ENCODE measurements around the gene RRN3.
A peak's percentile ranks its signal among the peaks of the same experiment; 100 is the strongest.
"Not testable (repeated sequence)": the region's sequence is repeated elsewhere in the genome, so short reads cannot be mapped to it uniquely, and the experiment has no call there.

The RRN3 gene

DNA sequence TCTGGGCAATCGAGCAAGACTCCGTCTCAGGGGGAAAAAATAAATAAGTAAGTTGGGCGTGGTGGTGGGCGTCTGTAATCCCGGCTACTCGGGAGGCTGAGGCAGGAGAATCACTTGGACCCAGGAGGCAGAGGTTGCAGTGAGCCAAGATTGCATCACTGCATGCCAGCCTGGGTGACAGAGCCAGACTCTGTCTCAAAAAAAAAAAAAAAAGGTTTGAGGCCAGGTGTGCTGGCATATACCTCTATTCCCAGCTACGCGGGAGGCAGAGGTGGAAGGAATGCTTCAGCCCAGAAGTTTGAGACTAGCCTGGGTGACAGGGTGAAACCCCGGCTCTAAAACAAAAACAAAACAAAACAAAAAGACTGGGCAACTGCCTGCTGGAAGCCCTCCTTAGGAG lies 48.8 kb downstream of the RRN3 start:
- H3K4me3 Mint-ChIP-seq; H3K4me1 Mint-ChIP-seq (ENCODE audit: low read depth); H3K9me3 Mint-ChIP-seq (ENCODE audit: low read depth); H3K36me3 Mint-ChIP-seq; H3K27me3 Mint-ChIP-seq; H3K27ac Mint-ChIP-seq: not testable (repeated sequence)

GRCh38 chr16:15044286-15044685 lies 49.8 kb downstream of the RRN3 start:
- no peak overlapping the region for H3K27ac Mint-ChIP-seq
- H3K4me1 Mint-ChIP-seq (ENCODE audit: low read depth) = no peaks in the 10 kb centered on the region
- H3K27me3 Mint-ChIP-seq = no peaks in the 10 kb centered on the region
- H3K36me3 Mint-ChIP-seq = peaks cover 6% of the 10 kb centered on the region
- no peak overlapping the region for H3K4me3 Mint-ChIP-seq
- no peaks in the 10 kb centered on the region for H3K9me3 Mint-ChIP-seq (ENCODE audit: low read depth)

- Mint-ChIP-seq H3K27me3 (no peaks in the 10 kb centered on the region), H3K4me3 (no peak overlapping the region), H3K4me1 (ENCODE audit: low read depth) (no peaks in the 10 kb centered on the region), H3K27ac (no peak overlapping the region), H3K36me3 (peaks cover 6% of the 10 kb centered on the region), H3K9me3 (ENCODE audit: low read depth) (no peaks in the 10 kb centered on the region)
Observed at GRCh38 chr16:15043344-15043743, 50.7 kb downstream of the RRN3 start.

DNA sequence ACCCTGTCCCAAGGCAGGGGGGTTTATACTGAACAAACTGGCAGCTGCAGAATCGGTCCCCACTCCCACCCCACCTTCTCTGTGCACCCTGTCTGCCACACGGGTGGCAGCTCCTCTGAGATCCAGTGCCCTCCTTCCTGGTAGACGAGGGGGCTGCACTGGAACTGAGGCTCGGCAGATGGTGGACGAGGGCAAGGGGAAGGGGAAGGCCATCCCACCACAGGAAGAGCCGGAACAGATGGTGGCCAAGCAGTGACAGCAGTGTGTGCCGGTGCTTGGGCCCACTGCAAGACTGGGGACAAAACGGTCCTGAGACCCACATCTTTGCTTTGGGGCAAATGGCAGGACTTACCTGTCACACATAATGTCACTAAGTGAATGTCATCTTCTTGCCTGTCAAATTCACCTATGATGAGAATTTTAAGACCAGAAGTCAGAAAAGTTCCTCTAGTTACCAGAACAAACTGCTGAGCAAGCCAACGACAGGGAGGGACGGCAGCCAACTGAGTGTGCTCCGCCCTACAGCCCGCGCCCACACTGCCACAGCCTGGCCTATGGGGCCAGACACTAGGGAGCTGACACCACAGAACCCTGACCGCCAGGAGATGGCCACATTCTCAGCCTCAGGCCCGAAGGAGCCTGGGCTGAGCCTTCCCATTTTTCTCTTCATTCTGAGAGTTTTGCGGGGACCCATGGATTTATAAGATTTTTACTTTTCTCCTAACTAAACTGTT lies 52.6 kb downstream of the RRN3 start:
- Mint-ChIP-seq H3K36me3 (no peaks in the 10 kb centered on the region), H3K27me3 (no peaks in the 10 kb centered on the region), H3K4me3 (no peak overlapping the region), H3K27ac (peak overlapping the region; percentile 58), H3K4me1 (ENCODE audit: low read depth) (no peaks in the 10 kb centered on the region), H3K9me3 (ENCODE audit: low read depth) (no peaks in the 10 kb centered on the region)

- Mint-ChIP-seq H3K4me3 (no peak overlapping the region), H3K27me3 (no peaks in the 10 kb centered on the region), H3K4me1 (ENCODE audit: low read depth) (no peaks in the 10 kb centered on the region), H3K9me3 (ENCODE audit: low read depth) (no peaks in the 10 kb centered on the region), H3K27ac (no peak overlapping the region), H3K36me3 (no peaks in the 10 kb centered on the region)
Observed at GRCh38 chr16:15038689-15039088, 55.4 kb downstream of the RRN3 start.

DNA sequence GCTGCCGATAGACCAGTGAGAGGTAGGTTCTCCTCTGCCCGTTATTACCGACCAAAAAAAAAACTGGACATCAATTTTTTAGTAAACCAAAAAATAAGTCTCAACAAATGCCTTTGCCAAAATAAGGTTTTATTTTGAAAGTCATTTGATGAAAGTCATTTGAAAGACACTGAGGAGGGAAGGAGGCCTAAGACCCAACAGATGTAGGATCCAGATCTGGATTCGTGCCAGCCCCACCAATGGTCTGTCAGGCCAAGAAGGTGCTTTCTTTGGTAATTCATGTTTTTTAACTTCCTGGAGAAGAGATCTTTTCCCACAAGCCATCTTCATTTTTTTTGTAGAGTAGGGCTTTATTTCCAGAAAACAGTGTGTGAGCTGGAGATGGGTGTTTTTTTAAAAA lies 56.3 kb downstream of the RRN3 start:
- Mint-ChIP-seq H3K27ac (no peak overlapping the region), H3K9me3 (ENCODE audit: low read depth) (no peaks in the 10 kb centered on the region), H3K4me3 (no peak overlapping the region), H3K4me1 (ENCODE audit: low read depth) (peaks cover under 1% of the 10 kb centered on the region), H3K27me3 (no peaks in the 10 kb centered on the region), H3K36me3 (no peaks in the 10 kb centered on the region)

DNA sequence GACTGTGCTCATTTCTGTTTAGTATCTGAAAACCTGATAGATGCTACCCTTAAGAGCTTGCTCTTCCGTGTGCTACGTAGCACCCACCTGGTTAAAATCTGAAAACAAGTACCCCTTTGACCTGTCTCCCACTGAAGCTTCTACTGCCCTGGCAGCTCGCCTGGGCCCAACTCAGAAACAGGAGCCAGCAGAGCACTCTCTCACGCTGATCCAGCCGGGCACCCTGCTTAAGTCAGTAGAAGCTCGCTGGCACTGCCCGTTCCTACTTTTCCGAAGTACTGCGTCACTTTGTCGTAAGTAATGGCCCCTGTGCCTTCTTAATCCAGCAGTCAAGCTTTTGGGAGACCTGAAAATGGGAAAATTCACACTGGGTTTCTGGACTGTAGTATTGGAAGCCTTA lies 57.1 kb downstream of the RRN3 start:
- no peaks in the 10 kb centered on the region for H3K9me3 Mint-ChIP-seq (ENCODE audit: low read depth)
- no peak overlapping the region for H3K4me3 Mint-ChIP-seq
- no peak overlapping the region for H3K27ac Mint-ChIP-seq
- H3K27me3 Mint-ChIP-seq = no peaks in the 10 kb centered on the region
- H3K36me3 Mint-ChIP-seq = no peaks in the 10 kb centered on the region
- H3K4me1 Mint-ChIP-seq (ENCODE audit: low read depth) = peaks cover 3% of the 10 kb centered on the region

DNA sequence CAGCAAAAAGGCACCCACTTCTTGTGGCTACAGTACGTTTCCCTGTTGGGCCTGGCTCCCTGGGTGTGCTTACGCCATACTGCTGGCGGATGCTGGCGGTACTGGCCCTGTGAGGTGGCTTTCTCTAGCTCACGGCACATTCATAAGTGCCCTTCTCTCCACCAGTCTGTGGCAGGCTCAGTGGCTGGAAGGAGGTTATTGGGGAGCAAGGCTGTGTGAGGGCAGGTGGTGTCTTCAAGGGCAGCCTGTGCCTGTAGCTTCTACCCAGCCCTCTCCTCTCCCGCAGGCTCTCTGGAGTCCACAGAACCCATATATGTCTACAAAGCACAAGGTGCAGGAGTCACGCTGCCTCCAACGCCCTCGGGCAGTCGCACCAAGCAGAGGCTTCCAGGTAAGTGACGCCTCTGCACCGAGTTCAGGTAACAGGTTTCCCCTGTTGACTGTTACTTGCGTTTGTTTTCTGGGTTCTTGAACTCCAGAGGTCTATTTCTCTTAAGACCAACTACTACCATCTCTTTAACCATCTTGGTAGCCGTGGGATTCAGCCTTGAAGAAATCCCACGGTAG lies 58.8 kb downstream of the RRN3 start:
- H3K4me3 Mint-ChIP-seq = no peak overlapping the region
- H3K27ac Mint-ChIP-seq = no peak overlapping the region
- no peaks in the 10 kb centered on the region for H3K27me3 Mint-ChIP-seq
- no peaks in the 10 kb centered on the region for H3K9me3 Mint-ChIP-seq (ENCODE audit: low read depth)
- H3K4me1 Mint-ChIP-seq (ENCODE audit: low read depth) = peaks cover 14% of the 10 kb centered on the region
- peaks cover 2% of the 10 kb centered on the region for H3K36me3 Mint-ChIP-seq

DNA sequence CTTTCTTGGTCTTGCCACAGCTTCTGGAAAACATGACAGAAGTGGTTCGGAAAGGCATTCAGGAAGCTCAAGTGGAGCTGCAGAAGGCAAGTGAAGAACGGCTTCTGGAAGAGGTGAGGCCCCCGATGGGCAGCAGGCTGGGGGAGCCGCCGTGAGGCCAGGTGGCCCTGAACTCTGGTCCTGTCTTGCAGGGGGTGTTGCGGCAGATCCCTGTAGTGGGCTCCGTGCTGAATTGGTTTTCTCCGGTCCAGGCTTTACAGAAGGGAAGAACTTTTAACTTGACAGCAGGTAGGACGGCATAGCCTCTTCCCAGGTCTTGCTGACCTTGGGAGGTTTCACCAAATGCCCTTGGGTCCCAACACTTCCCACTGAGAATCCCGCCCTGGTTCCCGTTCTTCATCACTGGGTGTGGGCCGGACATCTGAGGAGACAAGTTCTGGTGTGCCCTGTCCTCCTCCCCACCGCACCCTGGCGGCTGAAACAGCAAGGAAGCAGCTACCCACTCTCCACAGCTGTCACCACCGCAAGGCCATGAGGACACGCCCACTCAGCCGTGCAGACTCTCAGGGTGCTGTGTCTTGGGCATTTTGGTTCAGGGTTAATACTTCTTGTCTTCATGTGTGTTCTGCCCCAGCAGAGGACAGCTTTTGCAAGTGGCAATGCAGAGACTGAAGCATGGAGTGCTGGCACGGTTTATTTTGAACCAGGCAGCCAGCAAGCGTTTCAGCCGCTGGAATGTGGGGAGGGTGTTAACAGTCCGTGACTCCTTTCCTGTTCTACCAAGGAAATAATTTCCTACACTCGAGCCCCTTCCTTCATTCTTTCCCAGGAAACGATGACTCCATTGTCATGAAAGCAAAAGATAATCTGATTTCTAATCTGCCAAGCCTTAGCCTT lies 59.6 kb downstream of the RRN3 start:
- Mint-ChIP-seq H3K27me3 (no peaks in the 10 kb centered on the region), H3K36me3 (peaks cover 2% of the 10 kb centered on the region), H3K27ac (no peak overlapping the region), H3K4me3 (no peak overlapping the region), H3K4me1 (ENCODE audit: low read depth) (peaks cover 14% of the 10 kb centered on the region), H3K9me3 (ENCODE audit: low read depth) (no peaks in the 10 kb centered on the region)

- Mint-ChIP-seq H3K36me3 (peaks cover 4% of the 10 kb centered on the region), H3K27ac (no peak overlapping the region), H3K27me3 (no peaks in the 10 kb centered on the region), H3K4me3 (no peak overlapping the region), H3K4me1 (ENCODE audit: low read depth) (peaks cover 14% of the 10 kb centered on the region), H3K9me3 (ENCODE audit: low read depth) (no peaks in the 10 kb centered on the region)
Observed at GRCh38 chr16:15033309-15033707, 60.8 kb downstream of the RRN3 start.

DNA sequence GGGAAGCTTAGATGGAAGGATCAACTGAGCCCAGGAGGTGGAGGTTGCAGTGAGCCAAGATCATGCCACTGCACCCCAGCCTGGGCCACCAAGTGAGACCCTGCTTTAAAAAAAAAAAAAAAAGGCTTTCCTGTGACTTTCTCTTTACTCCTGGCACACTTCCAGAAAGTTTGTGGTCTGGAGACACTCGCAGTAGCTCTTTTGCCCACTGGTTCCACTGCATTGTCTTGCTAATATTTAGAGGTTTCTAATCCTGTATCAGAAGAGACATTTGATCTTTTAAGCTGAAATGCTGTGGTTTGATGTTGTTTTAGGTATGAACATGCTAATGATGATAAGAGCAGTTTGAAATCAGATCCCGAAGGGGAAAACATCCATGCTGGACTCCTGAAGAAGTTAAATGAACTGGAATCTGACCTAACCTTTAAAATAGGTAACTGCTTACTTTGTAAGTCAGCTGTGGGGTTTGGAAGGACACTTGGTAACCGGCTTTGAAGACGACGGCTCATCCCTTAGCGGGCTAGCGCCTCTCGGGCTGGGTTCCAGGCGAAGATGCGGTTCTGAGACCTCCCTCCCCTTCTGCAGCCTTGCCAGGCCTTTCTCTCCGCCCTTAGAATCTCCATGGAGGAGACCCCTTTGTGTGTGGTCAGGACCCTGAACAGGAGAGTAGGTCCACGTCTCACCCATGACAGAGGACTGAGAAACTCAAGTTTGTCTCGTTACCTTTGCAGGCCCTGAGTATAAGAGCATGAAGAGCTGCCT lies 61.3 kb downstream of the RRN3 start:
- no peaks in the 10 kb centered on the region for H3K27me3 Mint-ChIP-seq
- no peaks in the 10 kb centered on the region for H3K9me3 Mint-ChIP-seq (ENCODE audit: low read depth)
- H3K4me3 Mint-ChIP-seq = no peak overlapping the region
- H3K36me3 Mint-ChIP-seq = peaks cover 4% of the 10 kb centered on the region
- H3K4me1 Mint-ChIP-seq (ENCODE audit: low read depth) = peaks cover 14% of the 10 kb centered on the region
- H3K27ac Mint-ChIP-seq = peak overlapping the region; percentile 28

DNA sequence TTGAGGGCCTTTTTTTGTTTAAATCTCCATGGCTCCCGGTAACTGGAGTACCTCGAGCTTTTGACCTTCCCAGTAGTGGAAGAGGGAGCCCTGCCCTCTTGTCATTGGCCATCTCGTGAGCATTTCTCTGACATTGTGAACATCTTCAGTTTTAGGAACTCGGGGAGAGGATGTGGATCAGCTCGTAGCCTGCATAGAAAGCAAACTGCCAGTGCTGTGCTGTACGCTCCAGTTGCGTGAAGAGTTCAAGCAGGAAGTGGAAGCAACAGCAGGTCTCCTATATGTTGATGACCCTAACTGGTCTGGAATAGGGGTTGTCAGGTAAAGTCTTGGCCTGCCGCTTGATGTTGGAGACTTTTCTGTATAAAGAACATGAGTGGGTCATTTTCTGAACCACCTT lies 62.5 kb downstream of the RRN3 start:
- Mint-ChIP-seq H3K4me1 (ENCODE audit: low read depth) (peaks cover 14% of the 10 kb centered on the region), H3K27ac (peak overlapping the region; percentile 48), H3K4me3 (no peak overlapping the region), H3K27me3 (no peaks in the 10 kb centered on the region), H3K36me3 (peaks cover 4% of the 10 kb centered on the region), H3K9me3 (ENCODE audit: low read depth) (no peaks in the 10 kb centered on the region)

DNA sequence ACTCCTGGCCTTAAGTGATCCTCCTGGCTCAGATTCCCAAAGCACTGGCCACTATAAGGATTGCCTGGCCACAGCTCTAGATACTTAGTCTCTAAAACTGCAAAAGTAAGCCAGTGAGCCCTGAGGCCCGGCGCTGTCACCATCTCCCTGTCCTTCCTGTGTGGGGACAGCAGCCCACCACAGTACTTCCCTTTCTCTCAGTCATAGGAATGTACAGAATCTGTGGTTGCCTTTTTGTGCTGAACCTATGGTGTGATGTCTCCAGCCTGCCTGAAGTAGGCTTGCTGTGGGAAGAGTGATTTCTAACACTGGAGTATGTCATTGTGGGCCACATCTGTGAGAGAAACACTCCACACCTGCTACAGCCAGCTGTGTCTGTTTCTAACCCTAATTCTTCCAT lies 62.9 kb downstream of the RRN3 start:
- Mint-ChIP-seq H3K4me3 (no peak overlapping the region), H3K27ac (peak overlapping the region; percentile 48), H3K27me3 (no peaks in the 10 kb centered on the region), H3K36me3 (peaks cover 4% of the 10 kb centered on the region), H3K9me3 (ENCODE audit: low read depth) (no peaks in the 10 kb centered on the region), H3K4me1 (ENCODE audit: low read depth) (peaks cover 14% of the 10 kb centered on the region)

DNA sequence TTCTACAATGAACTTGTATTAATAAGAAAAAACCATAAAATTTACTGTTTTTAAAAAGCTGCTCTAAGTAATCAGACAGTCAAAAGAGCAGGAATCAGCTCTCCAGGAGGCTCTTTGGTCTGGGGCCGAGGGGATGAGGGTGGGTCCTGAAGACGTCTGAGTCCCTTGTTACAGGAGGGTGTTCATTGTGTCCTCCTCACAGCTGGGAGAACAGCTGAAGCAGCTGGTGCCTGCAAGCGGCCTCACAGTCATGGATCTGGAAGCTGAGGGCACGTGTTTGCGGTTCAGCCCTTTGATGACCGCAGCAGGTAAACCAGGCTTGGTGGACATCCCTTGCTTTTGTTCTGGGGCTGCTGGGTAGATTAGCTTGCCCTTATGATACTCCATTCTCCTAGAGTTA lies 64.3 kb downstream of the RRN3 start:
- H3K4me1 Mint-ChIP-seq (ENCODE audit: low read depth) = peaks cover 14% of the 10 kb centered on the region
- not testable (repeated sequence) for H3K27me3 Mint-ChIP-seq; H3K27ac Mint-ChIP-seq; H3K4me3 Mint-ChIP-seq; H3K36me3 Mint-ChIP-seq; H3K9me3 Mint-ChIP-seq (ENCODE audit: low read depth)
